Activated CD4-positive, alpha-beta T cell treated with anti-CD3 and anti-CD28 coated beads for 48 hours (primary cell): Measurements from ENCODE around the gene LGR6.
"Not testable (repeated sequence)": the region's sequence is repeated elsewhere in the genome, so short reads cannot be mapped to it uniquely, and the experiment has no call there.

ENCODE experiments used
- DNase-seq: peaks from one replicate; pipeline ENCODE4 v3.0.0-alpha.2; 2020

Gene LGR6

GRCh38 chr1:202352583-202353197, 159.1 kb downstream of the LGR6 start:
- not testable (repeated sequence) for DNase-seq

- DNase-seq, result no peak
These were observed 162.4 kb downstream of the LGR6 start for GRCh38 chr1:202355944-202356553.

DNA sequence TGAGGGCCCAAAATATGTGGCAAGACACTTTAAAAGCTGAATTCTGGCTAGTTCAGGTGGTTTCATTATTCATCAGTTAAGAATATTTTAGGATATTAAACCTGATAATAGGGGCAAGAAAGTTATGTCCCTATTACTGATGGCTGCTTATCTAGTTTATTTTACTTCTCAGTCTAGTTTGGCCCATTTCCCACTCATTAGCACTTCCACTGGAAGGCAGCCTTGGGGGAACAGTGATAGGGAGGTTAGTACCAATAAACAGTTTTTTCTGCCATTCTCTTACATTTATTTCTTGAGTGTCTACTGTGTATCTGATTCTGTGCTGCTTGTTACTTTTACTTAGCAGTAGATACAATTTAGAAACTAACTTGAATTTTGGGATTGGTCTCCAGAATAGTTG, 163.9 kb downstream of the LGR6 start:
- no peak for DNase-seq

DNA sequence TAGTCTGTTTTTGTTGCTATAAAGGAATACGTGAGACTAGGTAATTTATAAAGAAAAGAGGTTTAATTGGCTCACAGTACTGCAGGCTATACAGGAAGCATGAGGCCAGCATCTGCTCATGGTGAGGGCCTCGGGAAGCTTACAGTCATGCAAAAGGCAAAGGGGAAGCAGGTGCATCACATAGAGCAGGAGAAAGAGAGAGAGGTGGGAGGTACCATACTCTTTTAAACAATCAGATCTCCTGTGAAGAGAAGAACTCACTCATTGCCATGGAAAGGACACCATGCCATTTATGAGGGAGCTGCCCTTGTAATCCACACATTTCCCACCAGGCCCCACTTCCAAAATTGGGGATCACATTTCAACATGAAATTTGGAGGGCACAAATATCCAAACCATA, 167.6 kb downstream of the LGR6 start:
- no peak for DNase-seq

- DNase-seq, result no peak
These were observed 168.1 kb downstream of the LGR6 start for GRCh38 chr1:202361701-202362100.

DNA sequence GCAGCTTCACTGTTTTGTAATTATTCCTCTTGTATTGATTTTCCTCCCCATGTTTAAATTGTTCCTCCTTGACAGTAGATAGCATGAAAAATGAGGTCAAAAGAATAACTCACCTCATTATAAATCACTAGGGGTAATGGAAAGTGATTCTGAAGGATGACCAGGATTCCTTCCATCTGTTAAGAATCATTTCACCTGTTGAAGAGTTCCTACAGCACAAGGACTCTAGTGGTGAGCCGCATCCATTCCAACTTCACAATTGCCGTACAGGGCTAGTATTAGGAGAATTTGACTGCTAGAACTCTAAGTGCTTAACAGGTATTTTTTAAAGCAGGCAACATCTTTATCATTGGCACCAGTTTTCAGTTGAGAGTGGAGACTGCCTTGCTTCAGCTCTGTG, 168.6 kb downstream of the LGR6 start:
- DNase-seq, result no peak

DNA sequence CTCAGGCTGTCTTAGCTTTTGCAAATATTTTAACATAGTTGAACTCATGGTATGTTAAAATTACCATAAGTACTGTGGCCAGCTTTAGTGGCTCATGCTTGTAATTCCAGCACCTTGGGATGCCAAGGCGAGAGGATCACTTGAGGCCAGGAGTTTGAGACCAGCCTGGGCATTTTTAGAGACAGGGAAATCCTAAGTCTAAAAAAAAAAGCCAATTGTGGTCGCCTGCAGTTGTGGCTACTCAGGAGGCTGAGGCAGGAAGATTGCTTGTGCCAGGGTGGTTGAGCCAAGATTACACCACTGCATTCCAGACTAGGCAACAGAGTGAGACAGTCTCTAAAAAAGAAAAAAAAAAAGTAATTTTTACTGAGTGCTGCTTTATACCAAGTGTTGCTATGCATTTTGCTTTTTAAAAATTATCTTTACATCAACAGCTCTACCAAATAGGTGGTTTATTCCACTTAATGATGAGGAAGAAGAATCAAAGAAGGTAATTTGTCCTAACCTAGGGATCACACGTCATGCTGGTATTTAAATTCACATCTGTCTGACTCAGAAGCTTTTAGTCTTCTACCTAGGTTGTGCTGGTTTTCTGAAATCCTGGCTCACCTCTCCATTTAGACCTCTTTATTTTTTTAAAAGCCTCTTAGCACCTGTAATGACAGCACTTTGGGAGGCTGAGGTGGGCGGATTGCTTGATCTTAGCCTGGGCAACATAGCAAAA, 171.7 kb downstream of the LGR6 start:
- DNase-seq, result no peak

GRCh38 chr1:202367271-202367670, 173.7 kb downstream of the LGR6 start:
- DNase-seq, result no peak
